Raji (cell line): ENCODE results near the gene TMEM72.

Source experiments
- POLR2A ChIP-seq: IDR thresholded peaks from 2 replicates; pipeline ENCODE4 v1.6.1; 2011; ENCODE audit warnings: low read depth, low read length, control low read depth; ENCODE audit not compliant: insufficient read depth

TMEM72 gene

DNA sequence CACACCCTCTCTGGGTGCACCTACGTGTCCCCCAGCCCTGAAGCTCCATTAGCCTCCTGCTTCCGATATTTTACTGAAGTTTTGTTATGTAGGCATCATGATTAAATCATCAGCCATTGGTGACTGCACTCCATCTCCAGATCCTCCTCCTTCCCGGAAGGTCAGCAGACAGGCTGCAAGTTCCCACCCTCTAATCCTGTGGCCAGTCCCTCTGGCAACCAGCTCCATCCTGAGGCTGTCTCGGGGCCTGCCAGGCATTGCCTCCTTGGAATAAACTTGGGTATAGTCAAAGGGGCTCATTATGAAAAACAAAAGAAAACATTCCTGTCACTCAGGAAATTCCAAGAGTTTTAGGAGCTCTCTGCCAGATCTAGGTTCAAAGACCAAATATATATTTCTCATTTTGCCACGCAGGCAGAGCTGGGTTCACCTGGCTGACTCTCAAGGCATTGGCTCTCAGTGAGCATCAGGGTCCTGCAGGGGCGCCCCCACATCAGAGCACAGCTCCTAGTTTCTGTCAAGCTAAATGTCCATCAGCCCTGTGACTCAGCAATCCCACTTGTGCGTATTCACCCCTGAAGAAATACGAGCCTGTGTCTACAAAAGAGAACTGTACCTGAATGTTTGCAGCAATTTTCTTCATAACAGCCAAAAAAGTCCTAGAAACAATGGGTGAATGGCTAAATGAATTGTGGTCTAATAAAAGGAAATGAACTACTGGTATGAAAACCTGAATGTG is 27.4 kb upstream of the TMEM72 start:
- no peak for TF ChIP-seq POLR2A

DNA sequence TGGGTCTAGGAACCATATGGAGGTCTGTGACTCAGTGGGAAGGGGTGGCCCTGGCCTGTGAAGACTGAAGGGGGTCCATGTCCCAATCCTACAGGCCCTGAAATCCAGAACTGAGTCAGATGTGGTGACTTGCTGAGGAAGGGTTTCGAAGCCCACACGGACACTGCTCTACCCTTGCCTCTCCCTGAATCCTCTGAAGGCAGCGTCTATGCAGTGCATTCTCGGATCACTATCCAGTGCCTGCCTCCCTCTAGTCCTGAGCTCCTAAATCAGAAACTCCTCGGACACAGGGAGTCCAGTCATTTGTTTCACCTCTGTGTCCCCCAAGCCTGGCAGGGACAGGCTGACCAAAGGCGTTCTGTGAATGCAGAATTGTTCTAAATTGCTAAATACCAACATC is 25.4 kb upstream of the TMEM72 start:
- TF ChIP-seq POLR2A = no peak

DNA sequence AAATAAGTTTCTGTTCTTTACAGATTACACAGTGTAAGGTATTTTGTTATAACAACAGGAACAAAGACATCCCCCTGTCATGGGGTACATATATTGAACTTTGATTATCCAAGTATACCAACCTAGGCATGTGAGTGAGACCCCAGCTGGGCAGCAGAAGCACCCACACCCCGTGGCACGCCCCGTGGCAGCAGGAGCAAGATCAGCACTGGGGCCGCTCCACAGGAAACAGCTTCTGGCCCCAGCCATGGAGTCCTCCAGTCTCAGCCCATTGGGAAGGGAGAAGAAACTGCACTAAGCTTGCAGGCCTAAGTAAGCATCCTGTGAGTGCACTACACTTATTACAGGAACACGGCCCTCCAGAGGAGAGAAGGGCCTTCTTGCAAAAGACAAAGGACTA is 24.2 kb upstream of the TMEM72 start:
- no peak for TF ChIP-seq POLR2A

GRCh38 chr10:44888886-44889285 is 22.3 kb upstream of the TMEM72 start:
- no peak for TF ChIP-seq POLR2A

DNA sequence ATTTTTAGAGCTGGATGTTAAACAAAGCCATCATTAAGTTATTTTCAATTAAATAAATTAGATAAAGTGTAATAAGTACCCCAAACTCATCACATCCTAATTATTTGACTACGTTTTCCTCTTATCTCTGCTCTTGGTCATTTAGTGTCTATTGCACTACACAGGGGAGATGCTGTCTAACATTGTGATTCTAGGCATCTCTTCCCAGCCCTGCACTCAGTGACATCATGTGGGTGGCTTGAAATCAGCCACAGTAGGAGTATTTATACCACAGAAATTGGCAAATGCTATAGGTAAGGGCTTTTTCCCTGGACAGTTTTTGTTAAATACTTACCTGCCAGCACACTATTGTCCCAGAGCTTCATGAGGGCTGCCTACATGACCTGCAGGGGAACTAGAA is 21.3 kb upstream of the TMEM72 start:
- no peak for TF ChIP-seq POLR2A

DNA sequence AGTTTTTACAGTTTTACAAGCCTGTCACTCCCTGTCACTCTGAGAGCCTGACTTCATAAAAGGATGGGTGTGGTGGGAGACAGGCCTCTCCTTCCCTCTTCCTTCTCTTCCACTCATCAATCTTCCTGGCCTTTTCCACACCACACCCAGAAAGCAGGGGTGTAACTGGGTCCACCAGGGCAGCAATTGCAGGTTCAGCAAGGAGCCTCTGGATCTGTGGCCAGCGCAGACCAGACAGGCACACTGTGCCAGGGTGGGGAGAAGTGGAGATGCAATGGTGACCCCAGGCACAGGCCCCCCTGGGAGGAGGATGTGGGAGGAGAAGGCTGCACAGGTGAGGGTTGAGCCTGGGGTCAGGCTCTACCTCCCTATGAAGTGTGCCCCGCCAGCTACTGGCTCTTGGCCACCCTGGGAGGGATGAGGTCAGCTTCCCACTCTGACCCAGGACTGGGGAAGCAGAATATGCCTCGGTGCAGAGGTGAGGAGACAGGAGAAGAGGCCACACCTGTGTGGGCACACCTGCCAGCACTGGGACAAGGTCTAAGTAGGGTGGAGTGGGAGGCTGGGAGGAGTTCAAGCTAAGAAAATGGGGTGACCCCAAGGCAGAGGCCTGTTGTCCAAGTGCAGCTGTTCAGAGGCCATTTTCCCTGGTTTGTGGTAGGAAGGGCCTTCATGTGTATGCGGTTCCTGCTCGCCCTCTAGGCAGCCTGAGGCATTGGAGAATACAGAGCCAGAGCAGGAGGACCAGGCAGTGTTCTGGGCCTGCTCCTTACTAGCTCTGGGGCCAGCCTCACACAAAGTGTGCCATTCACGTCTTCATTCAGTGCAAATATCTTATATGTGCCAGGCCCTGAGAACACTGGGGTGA is 20.2 kb upstream of the TMEM72 start:
- TF ChIP-seq POLR2A = no peak

DNA sequence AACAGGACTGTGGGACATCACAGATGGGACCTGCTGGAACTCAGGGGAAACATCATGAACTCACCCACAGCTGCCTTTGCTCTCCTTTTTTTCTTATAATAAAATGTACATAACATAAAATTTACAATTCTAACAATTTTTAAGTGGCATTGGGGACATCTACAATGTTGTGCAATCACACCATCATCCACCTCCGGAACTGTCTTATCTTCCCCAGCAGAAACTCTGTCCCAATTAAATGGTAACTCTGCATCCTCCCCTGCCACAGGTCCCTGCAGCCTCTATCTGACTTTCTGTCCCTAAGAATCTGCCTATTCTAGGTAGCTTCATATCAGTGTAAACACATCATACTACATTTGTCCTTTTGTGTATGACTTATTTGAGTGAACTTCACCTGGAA is 19.4 kb upstream of the TMEM72 start:
- no peak for TF ChIP-seq POLR2A

GRCh38 chr10:44893604-44894468 is 17.3 kb upstream of the TMEM72 start:
- TF ChIP-seq POLR2A = no peak

DNA sequence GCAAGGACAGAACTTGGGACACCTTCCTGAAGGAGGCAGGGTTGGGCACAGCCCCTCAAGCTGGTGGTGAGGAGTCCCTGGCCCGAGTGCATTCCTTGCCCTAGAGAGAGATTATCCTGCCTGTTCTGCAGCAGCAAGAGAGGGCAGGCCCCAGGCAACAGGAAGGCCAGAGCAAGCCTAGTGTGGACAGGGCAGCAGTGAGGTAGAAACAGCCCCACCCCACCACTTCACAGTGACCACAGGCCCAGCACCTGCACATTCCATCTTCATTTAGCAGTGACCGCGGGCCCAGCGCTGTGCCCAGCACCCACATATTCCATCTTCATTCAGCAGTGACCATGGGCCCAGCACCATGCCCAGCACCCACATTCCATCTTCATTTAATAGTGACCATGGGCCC is 16.4 kb upstream of the TMEM72 start:
- no peak for TF ChIP-seq POLR2A

- no peak for TF ChIP-seq POLR2A
Observed at GRCh38 chr10:44895280-44895679, 15.9 kb upstream of the TMEM72 start.

GRCh38 chr10:44897049-44897448 is 14.1 kb upstream of the TMEM72 start:
- TF ChIP-seq POLR2A = no peak

DNA sequence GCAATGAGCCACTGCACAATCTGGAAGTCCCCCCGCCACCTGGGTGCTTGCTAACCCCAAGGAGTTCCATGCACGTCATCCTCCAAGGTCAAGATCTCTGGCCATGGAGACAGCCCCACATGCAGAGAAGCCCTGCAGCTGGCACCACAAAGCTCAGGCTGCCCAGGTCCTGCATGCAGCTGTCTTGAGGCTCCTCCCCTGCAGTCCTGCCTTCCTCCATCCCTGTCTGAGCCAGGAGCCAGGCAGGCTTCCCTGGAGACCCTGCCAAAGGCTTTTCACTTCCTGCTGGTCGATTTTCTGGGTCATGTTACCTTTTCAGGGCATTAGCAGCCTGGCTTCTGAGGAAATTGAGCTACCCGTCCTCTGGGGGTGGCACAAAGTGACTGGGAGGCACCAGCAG is 12.5 kb upstream of the TMEM72 start:
- no peak for TF ChIP-seq POLR2A

DNA sequence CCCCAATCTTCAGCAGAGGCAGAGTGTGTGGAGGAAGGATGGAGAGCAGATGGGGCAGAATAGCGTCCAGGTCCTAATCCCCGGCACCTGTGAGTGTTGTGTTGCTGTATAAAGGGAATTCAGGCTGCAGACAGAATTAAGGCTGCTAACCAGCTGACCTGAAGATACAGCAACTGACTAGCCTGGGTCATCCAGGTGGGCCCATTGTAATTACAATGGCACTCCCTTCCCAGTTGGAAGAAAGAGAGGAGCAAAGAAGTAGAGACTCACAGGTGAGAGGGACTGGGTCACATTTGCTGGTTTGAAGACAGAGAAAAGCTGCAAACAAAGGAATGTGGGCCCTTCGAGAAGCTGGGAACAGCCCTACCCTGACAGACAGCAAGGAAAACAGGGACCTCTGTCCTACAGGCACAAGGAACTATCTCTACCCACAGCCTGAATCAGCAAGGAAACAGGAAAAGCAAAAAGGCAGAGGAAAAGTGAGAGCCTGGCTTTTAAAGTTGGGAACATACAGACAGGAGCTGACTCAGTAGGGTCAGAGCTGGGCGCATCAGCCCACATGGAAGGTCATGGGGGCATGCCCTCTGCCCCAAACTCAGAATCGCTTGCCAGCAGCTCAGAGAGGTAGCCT is 11.6 kb upstream of the TMEM72 start:
- TF ChIP-seq POLR2A = no peak

- no peak for TF ChIP-seq POLR2A
Observed at GRCh38 chr10:44902941-44903545, 8.1 kb upstream of the TMEM72 start.
